Type B pancreatic cell (in vitro differentiated cells): ENCODE results near the gene STX12. TPM values are rescaled to one million over a fixed set of nuclear protein-coding genes. Genes with fewer than 3 reads are reported as not detected.

Experiments
- DNase-seq: peaks from one replicate; pipeline ENCODE4 v3.0.0; 2021; ENCODE audit warnings: mixed read lengths; ENCODE audit not compliant: unreplicated experiment; ENCODE audit errors: extremely low spot score
- H3K27ac Mint-ChIP-seq: 2 replicates; pipeline ENCODE4 v1.8.0; 2021; ENCODE audit warnings: mild to moderate bottlenecking, mixed read lengths
- H3K27me3 Mint-ChIP-seq: 2 replicates; pipeline ENCODE4 v1.8.0; 2021; ENCODE audit warnings: mixed read lengths
- H3K36me3 Mint-ChIP-seq: 2 replicates; pipeline ENCODE4 v1.8.0; 2021; ENCODE audit warnings: mixed read lengths
- H3K4me1 Mint-ChIP-seq: one replicate; pipeline ENCODE4 v1.8.0; 2021; ENCODE audit warnings: mixed read lengths; ENCODE audit not compliant: unreplicated experiment
- H3K4me3 Mint-ChIP-seq: 2 replicates; pipeline ENCODE4 v1.8.0; 2021; ENCODE audit warnings: mild to moderate bottlenecking, mixed read lengths
- H3K9me3 Mint-ChIP-seq: 2 replicates; pipeline ENCODE4 v1.8.0; 2021; ENCODE audit warnings: mixed read lengths
- total RNA-seq: library from RNA; stranded (reverse); gene quantifications from 2 replicates; pipeline ENCODE4 v1.2.1, GENCODE V29; 2021; ENCODE audit warnings: low replicate concordance
- TF ChIP-seq, protein P1 (sequence below): fragments of 200-600 bp; sonication (generic); conservative IDR thresholded peaks from 2 replicates; pipeline ENCODE4 v1.5.0; 2021; ENCODE audit warnings: antibody characterized with exemption, mild to moderate bottlenecking

The STX12 gene
- total RNA-seq, 1 donor from 2014 or later, result 28.9 TPM

DNA sequence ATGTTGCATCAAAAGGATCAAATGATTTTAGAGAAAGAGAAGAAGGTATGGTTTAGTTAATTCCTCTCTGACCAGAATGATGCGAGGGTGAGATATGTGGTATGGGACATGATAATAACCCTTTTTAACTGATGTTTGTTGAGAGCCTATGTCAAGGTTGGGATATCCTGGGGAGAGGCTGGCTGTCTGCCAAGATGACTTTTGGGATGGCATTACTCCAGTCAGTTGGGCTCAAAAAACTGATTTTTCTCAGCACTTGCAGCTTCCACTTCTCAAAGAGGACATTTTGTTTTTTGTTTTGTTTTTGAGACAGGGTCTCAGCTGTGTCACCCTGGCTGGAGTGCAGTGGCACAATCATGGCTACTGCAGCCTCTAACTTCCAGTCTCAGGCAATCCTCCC lies 17.7 kb upstream of the STX12 start:
- H3K36me3 Mint-ChIP-seq, result peaks cover 22% of the 10 kb centered on the region
- H3K27ac Mint-ChIP-seq, result no peak overlapping the region
- TF ChIP-seq, protein P1, sequence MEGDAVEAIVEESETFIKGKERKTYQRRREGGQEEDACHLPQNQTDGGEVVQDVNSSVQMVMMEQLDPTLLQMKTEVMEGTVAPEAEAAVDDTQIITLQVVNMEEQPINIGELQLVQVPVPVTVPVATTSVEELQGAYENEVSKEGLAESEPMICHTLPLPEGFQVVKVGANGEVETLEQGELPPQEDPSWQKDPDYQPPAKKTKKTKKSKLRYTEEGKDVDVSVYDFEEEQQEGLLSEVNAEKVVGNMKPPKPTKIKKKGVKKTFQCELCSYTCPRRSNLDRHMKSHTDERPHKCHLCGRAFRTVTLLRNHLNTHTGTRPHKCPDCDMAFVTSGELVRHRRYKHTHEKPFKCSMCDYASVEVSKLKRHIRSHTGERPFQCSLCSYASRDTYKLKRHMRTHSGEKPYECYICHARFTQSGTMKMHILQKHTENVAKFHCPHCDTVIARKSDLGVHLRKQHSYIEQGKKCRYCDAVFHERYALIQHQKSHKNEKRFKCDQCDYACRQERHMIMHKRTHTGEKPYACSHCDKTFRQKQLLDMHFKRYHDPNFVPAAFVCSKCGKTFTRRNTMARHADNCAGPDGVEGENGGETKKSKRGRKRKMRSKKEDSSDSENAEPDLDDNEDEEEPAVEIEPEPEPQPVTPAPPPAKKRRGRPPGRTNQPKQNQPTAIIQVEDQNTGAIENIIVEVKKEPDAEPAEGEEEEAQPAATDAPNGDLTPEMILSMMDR, result no peak
- no peak overlapping the region for H3K4me3 Mint-ChIP-seq
- H3K9me3 Mint-ChIP-seq, result no peaks in the 10 kb centered on the region
- no peak for DNase-seq
- no peaks in the 10 kb centered on the region for H3K27me3 Mint-ChIP-seq
- no peaks in the 10 kb centered on the region for H3K4me1 Mint-ChIP-seq

DNA sequence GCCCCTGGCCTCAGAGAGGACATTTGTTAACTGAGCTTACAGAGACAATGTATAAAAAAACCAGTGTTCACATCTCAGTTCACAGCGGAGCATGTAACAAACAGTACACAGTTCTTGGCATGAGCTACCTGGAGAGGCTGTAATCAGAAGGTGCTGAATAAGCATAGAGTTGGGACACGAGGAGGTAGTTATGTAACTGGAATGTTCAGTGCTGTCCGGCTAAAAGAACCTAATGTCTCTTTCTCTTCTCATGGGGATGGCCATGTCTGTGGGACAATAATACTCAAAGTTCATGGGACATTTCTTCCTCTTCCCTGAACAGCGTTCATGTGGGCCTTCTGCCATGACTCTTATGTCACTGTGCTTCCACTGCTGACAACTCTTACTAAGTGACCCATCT lies 17.2 kb upstream of the STX12 start:
- H3K27me3 Mint-ChIP-seq, result no peaks in the 10 kb centered on the region
- H3K9me3 Mint-ChIP-seq, result no peaks in the 10 kb centered on the region
- H3K4me1 Mint-ChIP-seq, result no peaks in the 10 kb centered on the region
- H3K4me3 Mint-ChIP-seq, result no peak overlapping the region
- TF ChIP-seq, protein P1, result no peak
- DNase-seq, result no peak
- peaks cover 22% of the 10 kb centered on the region for H3K36me3 Mint-ChIP-seq
- H3K27ac Mint-ChIP-seq, result no peak overlapping the region

DNA sequence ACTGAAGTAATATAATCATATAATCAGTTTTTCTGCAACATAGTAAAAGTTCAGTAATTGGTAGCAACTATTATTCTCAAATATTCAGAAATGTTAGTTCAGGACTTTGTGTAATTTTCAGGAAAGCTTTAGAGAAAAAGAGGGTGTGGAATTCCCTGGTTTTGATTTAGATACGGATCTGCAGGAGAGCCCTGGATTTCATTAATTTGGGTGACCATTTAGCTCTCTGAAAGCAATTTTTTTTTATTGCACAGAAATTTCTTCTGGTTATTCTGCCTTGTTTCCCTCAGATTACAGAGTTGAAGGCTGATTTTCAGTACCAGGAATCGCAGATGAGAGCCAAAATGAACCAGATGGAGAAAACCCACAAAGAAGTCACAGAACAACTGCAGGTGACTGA lies 13.8 kb upstream of the STX12 start:
- H3K9me3 Mint-ChIP-seq, result no peaks in the 10 kb centered on the region
- H3K4me1 Mint-ChIP-seq, result no peaks in the 10 kb centered on the region
- H3K27me3 Mint-ChIP-seq, result no peaks in the 10 kb centered on the region
- no peak for DNase-seq
- TF ChIP-seq, protein P1, result no peak
- H3K4me3 Mint-ChIP-seq, result no peak overlapping the region
- H3K36me3 Mint-ChIP-seq, result peaks cover 18% of the 10 kb centered on the region
- no peak overlapping the region for H3K27ac Mint-ChIP-seq

DNA sequence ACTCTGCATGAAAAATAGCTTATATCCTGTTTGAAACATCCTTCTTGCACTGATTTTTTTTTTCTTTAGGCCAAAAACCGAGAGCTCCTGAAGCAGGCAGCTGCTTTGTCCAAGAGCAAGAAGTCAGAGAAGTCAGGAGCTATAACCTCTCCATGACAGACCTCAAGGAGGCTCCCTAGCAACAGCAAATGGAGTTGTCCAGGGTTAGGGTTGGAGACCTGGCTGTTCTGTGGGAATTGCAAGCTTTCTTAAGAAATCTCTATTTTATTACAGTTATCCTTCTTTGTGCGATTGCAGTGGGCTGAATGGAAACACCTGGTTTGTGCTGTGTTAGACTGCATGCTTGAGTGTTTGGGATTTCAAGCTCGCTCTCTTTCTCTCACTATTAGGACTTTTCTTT lies 12.6 kb upstream of the STX12 start:
- Mint-ChIP-seq H3K36me3 (peaks cover 14% of the 10 kb centered on the region), H3K27me3 (no peaks in the 10 kb centered on the region), H3K4me1 (no peaks in the 10 kb centered on the region), H3K4me3 (no peak overlapping the region), H3K9me3 (no peaks in the 10 kb centered on the region), H3K27ac (no peak overlapping the region)
- DNase-seq, result no peak
- TF ChIP-seq, protein P1, result no peak

DNA sequence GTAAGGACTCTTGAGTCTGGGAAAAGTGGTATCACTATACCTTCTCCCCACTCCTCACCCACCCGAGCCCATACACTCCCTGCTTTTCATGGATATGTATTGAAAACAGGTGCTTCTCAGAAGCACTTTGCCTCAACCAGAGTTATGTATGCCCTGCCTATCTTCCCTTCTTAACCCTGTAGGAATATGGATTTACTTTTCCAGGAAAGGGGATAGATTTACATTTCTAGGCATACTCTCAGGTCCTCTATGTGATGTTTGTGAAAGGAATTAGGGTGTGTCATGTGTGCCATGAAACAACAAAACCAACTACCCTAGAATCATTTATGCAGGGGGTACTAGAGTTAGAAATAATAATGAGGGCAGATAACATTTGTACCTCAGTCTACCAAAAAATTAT lies 11.0 kb upstream of the STX12 start:
- Mint-ChIP-seq H3K27ac (no peak overlapping the region), H3K36me3 (peaks cover 8% of the 10 kb centered on the region), H3K4me3 (no peak overlapping the region), H3K9me3 (no peaks in the 10 kb centered on the region), H3K4me1 (no peaks in the 10 kb centered on the region), H3K27me3 (no peaks in the 10 kb centered on the region)
- no peak for DNase-seq
- TF ChIP-seq, protein P1, result no peak

DNA sequence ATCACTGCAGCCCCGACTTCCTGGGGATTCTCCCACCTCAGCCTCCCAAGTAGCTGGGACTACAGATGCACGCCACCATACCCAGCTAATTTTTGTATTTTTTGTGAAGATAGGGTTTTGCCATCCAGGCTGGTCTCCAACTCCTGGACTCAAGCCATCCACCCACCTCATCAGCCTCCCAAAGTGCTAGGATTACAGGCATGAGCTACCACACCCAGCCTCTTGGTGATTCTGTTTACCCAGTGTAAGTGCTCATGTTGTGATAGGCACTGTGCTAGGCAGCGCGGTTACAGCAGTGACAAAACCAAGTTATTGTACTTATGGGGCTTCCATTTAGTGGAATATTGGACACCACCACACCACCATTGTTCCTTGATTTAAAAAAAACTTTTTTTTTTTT lies 9.7 kb upstream of the STX12 start:
- Mint-ChIP-seq H3K4me3 (no peak overlapping the region), H3K4me1 (no peaks in the 10 kb centered on the region), H3K27me3 (no peaks in the 10 kb centered on the region), H3K9me3 (no peaks in the 10 kb centered on the region), H3K27ac (no peak overlapping the region), H3K36me3 (peaks cover 4% of the 10 kb centered on the region)
- DNase-seq, result no peak
- TF ChIP-seq, protein P1, result no peak
